GM13977 (cell line): ENCODE measurements around the gene DNMT3A.

Source experiments
- DNase-seq: peaks from one replicate; pipeline ENCODE4 v3.0.0; 2012; ENCODE audit warnings: low spot score
- CTCF ChIP-seq: IDR thresholded peaks from 2 replicates; pipeline ENCODE4 v1.5.1; 2012; ENCODE audit warnings: mild to moderate bottlenecking, control low read depth; ENCODE audit not compliant: insufficient read depth; ENCODE audit errors: extremely low read depth, missing control alignments
- in situ Hi-C: fragments of 300-500 bp; cut with MboI; formaldehyde crosslinking; loops from one replicate; pipeline ENCODE4 v1.12.0; 2022; ENCODE audit warnings: low sequenced_read_pairs, low pct_unique_long_range_greater_than_20kb, mixed read lengths, inconsistent platforms; ENCODE audit not compliant: unreplicated experiment

DNMT3A gene

GRCh38 chr2:25283921-25284320 lies 57.8 kb downstream of the DNMT3A start:
- TF ChIP-seq CTCF, result no peak
- no peak for DNase-seq

GRCh38 chr2:25281941-25282340 lies 59.8 kb downstream of the DNMT3A start:
- no peak for TF ChIP-seq CTCF
- in situ Hi-C loops, result no loop called here

More at GRCh38 chr2:25283921-25284320, 57.8 kb downstream of the DNMT3A start:
- in situ Hi-C loops, result no loop called here

GRCh38 chr2:25281522-25281921 lies 60.2 kb downstream of the DNMT3A start:
- no peak for TF ChIP-seq CTCF
- no peak for DNase-seq
- in situ Hi-C loops, result no loop called here

More at GRCh38 chr2:25281941-25282340, 59.8 kb downstream of the DNMT3A start:
- no peak for DNase-seq

- TF ChIP-seq CTCF, result no peak
- DNase-seq, result no peak
- in situ Hi-C loops, result no loop called here
Measured at GRCh38 chr2:25280051-25280687, 61.6 kb downstream of the DNMT3A start.

GRCh38 chr2:25279091-25279651 lies 62.6 kb downstream of the DNMT3A start:
- in situ Hi-C loops, result no loop called here
- no peak for TF ChIP-seq CTCF
- peak; percentile 87 for DNase-seq

- peak; percentile 92 for TF ChIP-seq CTCF
- in situ Hi-C loops, result no loop called here
- DNase-seq, result peak; percentile 92
Measured at GRCh38 chr2:25276569-25277465, 64.9 kb downstream of the DNMT3A start.
